PC-3 (cell line): Measurements from ENCODE around the gene KAZN. TPM values are rescaled to one million over a fixed set of nuclear protein-coding genes. Genes with fewer than 3 reads are reported as not detected.

Experiments
- ATAC-seq: fragments of 200-7000 bp; cut with Tn5 transposase; 2 replicates; pipeline ENCODE4 v1.9.1; 2020; ENCODE audit warnings: mild to moderate bottlenecking, moderate library complexity
- BruUV-seq: library from RNA; stranded (reverse); fragments of 400-500 nt; replicated peaks from 2 replicates; lab custom pipeline; 2021; lab: Mats Ljungman, UMichigan
- CTCF ChIA-PET: fragments of 300-600 bp; sonication (Branson Sonifier 250); formaldehyde crosslinking; loops from one replicate; lab custom pipeline; 2022; ENCODE audit warnings: antibody characterized with exemption; lab: Charles Lee
- POLR2A ChIA-PET: fragments of 300-600 bp; sonication (Branson Sonifier 250); formaldehyde crosslinking; loops from one replicate; lab custom pipeline; 2022; ENCODE audit warnings: antibody characterized with exemption; ENCODE audit not compliant: unreplicated experiment; lab: Charles Lee
- DNase-seq: peaks from one replicate; pipeline ENCODE4 v3.0.0-alpha.2; 2015
- H2AFZ ChIP-seq: fragments of 300-600 bp; sonication (generic); 2 replicates; pipeline ENCODE4 v1.6.0; 2016; ENCODE audit warnings: antibody characterized with exemption, low read length
- H3F3A ChIP-seq: fragments of 300-600 bp; sonication (generic); one replicate; pipeline ENCODE4 v1.6.0; 2017; ENCODE audit warnings: antibody characterized with exemption, low read length, control low read depth, mild to moderate bottlenecking; ENCODE audit not compliant: unreplicated experiment
- H3K27ac ChIP-seq: fragments of 300-600 bp; sonication (generic); 2 replicates; pipeline ENCODE4 v1.5.1; 2016; ENCODE audit warnings: mild to moderate bottlenecking, low read length
- H3K27me3 ChIP-seq: fragments of 300-600 bp; sonication (generic); 2 replicates; pipeline ENCODE4 v1.6.1; 2016; ENCODE audit warnings: low read length, mixed read lengths
- H3K36me3 ChIP-seq: fragments of 300-600 bp; sonication (generic); 2 replicates; pipeline ENCODE4 v1.6.1; 2016; ENCODE audit warnings: low read depth, mixed run types, low read length, mixed read lengths
- H3K4me1 ChIP-seq: fragments of 300-600 bp; sonication (generic); 2 replicates; pipeline ENCODE4 v1.5.1; 2016; ENCODE audit warnings: low read length; ENCODE audit not compliant: insufficient read depth
- H3K4me2 ChIP-seq: fragments of 300-600 bp; sonication (generic); 2 replicates; pipeline ENCODE4 v1.6.0; 2016; ENCODE audit warnings: low read length
- H3K4me3 ChIP-seq: fragments of 300-600 bp; sonication (generic); 2 replicates; pipeline ENCODE4 v1.5.1; 2016; ENCODE audit warnings: mild to moderate bottlenecking, low read length, mixed read lengths
- H3K79me2 ChIP-seq: fragments of 300-600 bp; sonication (generic); 2 replicates; pipeline ENCODE4 v1.6.1; 2017; ENCODE audit warnings: low read length, mixed read lengths
- H3K9ac ChIP-seq: fragments of 300-600 bp; sonication (generic); 2 replicates; pipeline ENCODE4 v1.6.0; 2016; ENCODE audit warnings: mild to moderate bottlenecking, low read length
- H3K9me2 ChIP-seq: fragments of 300-600 bp; sonication (generic); replicated peaks from 2 replicates; pipeline ENCODE4 v1.6.1; 2016; ENCODE audit warnings: mixed run types, low read length, mixed read lengths
- H3K9me3 ChIP-seq: fragments of 300-600 bp; sonication (generic); 2 replicates; pipeline ENCODE4 v1.6.1; 2016; ENCODE audit warnings: low read length, mixed read lengths
- H4K20me1 ChIP-seq: fragments of 300-600 bp; sonication (generic); 2 replicates; pipeline ENCODE4 v1.6.1; 2016; ENCODE audit warnings: low read length, mixed read lengths
- CTCF ChIP-seq: fragments of 300-600 bp; sonication (generic); conservative IDR thresholded peaks from 2 replicates; pipeline ENCODE4 v1.5.1; 2017; ENCODE audit warnings: antibody characterized with exemption, low read depth, mild to moderate bottlenecking, low read length
- EZH2 ChIP-seq: fragments of 300-600 bp; sonication (generic); IDR thresholded peaks from one replicate; pipeline ENCODE4 v1.6.1; 2017; ENCODE audit warnings: antibody characterized with exemption, mild to moderate bottlenecking, low read length; ENCODE audit not compliant: unreplicated experiment
- EZH2phosphoT487 ChIP-seq: fragments of 300-600 bp; sonication (generic); IDR thresholded peaks from 2 replicates; pipeline ENCODE4 v1.6.1; 2018; ENCODE audit warnings: mild to moderate bottlenecking, antibody characterized with exemption, low read length, borderline replicate concordance
- intact Hi-C: fragments of 100-400 bp; cut with micrococcal nuclease; formaldehyde crosslinking; loops from 2 replicates; pipeline ENCODE4 v1.9.0; 2023
- total RNA-seq: library from RNA; depleted of rRNA; stranded (reverse); fragments of >200 nt; gene quantifications from 2 replicates; pipeline ENCODE4 v1.2.3, GENCODE V29; 2014

KAZN gene
- total RNA-seq, 1 experiment from 2014 or later, result 2.0 TPM

GRCh38 chr1:14705824-14706223 lies 107.3 kb downstream of the KAZN start:
- H3K9me2 ChIP-seq, result no peaks in the 10 kb centered on the region
- H3K27ac ChIP-seq, result no peak overlapping the region
- H3K36me3 ChIP-seq, result no peaks in the 10 kb centered on the region
- H2AFZ ChIP-seq, result no peak overlapping the region
- H4K20me1 ChIP-seq, result no peaks in the 10 kb centered on the region
- POLR2A ChIA-PET, result no interaction called here
- H3K4me3 ChIP-seq, result no peak overlapping the region
- H3K4me1 ChIP-seq, result peaks cover 3% of the 10 kb centered on the region
- no peaks in the 10 kb centered on the region for H3K27me3 ChIP-seq
- intact Hi-C loops, result no loop called here
- no peak overlapping the region for H3K9ac ChIP-seq
- ATAC-seq, result no peak
- DNase-seq, result no peak
- H3K4me2 ChIP-seq, result no peak overlapping the region
- no peaks in the 10 kb centered on the region for H3K79me2 ChIP-seq
- H3K9me3 ChIP-seq, result 0 out of 2 replicates have a peak, but pooled peaks cover 4% of the 10 kb centered on the region
- no peak for TF ChIP-seq CTCF
- no peak for TF ChIP-seq EZH2phosphoT487
- no peak for TF ChIP-seq EZH2
- CTCF ChIA-PET, result no interaction called here
- H3F3A ChIP-seq, result no peaks in the 10 kb centered on the region
- BruUV-seq, result no TSS peak

GRCh38 chr1:14706631-14707030 lies 108.1 kb downstream of the KAZN start:
- intact Hi-C loops, result no loop called here
- BruUV-seq, result no TSS peak

More at GRCh38 chr1:14706631-14707030, 108.1 kb downstream of the KAZN start:
- Histone ChIP-seq H3K9me2 (no peaks in the 10 kb centered on the region), H3K79me2 (no peaks in the 10 kb centered on the region), H3K4me3 (no peak overlapping the region), H2AFZ (no peak overlapping the region), H3K9me3 (0 out of 2 replicates have a peak, but pooled peaks cover 4% of the 10 kb centered on the region), H3K9ac (no peak overlapping the region), H3K4me1 (no peaks in the 10 kb centered on the region), H3K27ac (no peak overlapping the region), H3K4me2 (no peak overlapping the region), H3F3A (no peaks in the 10 kb centered on the region), H3K27me3 (no peaks in the 10 kb centered on the region), H4K20me1 (no peaks in the 10 kb centered on the region), H3K36me3 (no peaks in the 10 kb centered on the region)
- ChIA-PET POLR2A (no interaction called here), CTCF (no interaction called here)
- DNase-seq (no peak), ATAC-seq (no peak)
- TF ChIP-seq CTCF, result no peak
- TF ChIP-seq EZH2, result no peak
- no peak for TF ChIP-seq EZH2phosphoT487
